Activated CD4-positive, alpha-beta T cell treated with anti-CD3 and anti-CD28 coated beads, Interleukin-2, Interleukin-4, amounts not matched to agents 100 ng/mL and 50 ng/mL, durations not matched to agents 16 hours and 8 hours (primary cell): ENCODE measurements around the gene IPO9.
"Not testable (repeated sequence)": the region's sequence is repeated elsewhere in the genome, so short reads cannot be mapped to it uniquely, and the experiment has no call there.

Source experiments
- DNase-seq: peaks from one replicate; pipeline ENCODE4 v3.0.0-alpha.2; 2020; ENCODE audit warnings: low spot score

IPO9 gene

DNA sequence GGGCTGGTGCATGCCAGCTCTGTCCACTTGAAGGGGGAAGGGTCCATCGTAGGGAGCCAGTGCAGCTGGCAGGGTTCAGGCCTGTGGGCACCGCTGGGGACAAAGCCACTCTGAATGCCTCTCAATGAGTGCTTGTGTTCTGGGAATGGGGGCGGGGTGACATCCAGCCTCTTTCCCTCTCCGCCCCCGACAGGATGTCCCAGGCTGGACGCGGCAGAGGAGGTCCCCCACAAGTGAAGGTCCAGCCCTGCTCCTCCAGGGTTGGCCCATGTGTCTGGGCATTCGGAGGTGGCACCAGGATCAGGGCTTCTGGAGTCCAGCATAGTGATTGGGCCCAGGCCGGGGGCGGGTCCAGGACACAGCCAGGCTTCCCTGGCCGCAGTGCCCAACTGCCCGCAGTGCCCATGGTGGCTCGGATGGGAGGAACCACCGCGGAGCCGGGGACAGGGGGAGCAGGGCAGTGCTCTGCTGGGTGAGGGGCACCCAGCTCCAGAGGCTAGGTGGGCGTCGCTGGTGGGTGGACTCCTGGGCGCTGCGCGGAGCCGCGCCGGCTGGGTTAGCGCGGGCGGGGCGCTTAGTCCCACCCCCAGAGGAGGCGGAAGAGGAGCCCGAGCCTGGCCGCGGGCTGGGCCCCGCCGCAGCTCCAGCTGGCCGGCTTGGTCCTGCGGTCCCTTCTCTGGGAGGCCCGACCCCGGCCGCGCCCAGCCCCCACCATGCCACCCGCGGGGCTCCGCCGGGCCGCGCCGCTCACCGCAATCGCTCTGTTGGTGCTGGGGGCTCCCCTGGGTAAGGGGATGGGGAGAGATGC, 59.5 kb downstream of the IPO9 start, which contains the start of gene SHISA4:
SHISA4 (plus strand) TSS at position 617 of the 808 bp plus-strand sequence; CDS start at position 714, 97 bp downstream.
- no peak for DNase-seq

DNA sequence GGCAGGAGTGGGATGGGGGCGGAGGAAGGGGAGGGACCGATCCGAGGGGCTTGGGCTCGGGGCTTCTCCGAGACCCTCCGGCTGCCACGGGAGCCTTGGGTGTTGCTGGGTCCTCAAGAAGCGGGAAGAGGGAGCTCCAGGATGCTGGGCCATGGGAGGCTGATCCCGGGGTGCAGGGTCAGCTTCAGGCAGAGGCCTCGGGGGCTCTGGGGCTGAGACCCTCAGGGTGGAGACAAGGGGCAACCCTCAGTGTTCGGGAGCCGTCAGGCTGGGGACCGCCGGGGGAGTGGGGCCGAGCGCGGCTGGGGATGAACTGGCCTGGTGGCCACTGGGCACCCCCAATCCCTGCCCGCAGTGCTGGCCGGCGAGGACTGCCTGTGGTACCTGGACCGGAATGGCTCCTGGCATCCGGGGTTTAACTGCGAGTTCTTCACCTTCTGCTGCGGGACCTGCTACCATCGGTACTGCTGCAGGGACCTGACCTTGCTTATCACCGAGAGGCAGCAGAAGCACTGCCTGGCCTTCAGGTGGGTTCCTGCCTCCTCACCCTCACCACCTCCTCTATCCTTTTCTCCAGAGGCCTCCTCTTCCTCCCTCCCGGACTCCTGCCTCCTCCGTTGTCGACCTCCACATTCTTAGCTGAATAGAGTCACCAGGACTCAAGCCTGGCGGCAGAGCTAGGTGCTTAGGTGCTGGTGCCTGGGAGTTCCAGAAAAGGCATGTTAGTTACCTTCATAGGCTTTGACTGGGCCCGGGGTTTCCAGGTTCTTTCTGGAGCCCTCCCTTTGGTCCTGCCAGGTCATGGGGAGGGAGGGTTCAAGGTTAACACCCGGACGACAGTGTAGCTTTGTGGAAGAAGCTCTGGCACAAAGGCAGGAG, 60.4 kb downstream of the IPO9 start:
- DNase-seq: no peak

DNA sequence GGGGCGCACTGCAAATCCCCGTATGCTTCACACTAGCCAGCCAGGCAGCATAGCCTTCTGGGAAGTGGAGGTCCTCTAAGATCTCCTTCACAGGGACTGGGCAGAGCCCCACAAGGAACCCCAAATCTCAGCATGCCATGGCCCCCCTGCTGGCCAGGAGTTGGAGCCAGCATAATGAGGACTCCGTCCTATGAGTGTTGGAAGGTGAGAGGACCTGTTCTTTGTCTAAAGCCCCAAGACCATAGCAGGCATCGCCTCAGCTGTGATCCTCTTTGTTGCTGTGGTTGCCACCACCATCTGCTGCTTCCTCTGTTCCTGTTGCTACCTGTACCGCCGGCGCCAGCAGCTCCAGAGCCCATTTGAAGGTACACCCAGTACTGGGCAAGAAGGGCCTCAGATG, 61.3 kb downstream of the IPO9 start:
- no peak for DNase-seq

DNA sequence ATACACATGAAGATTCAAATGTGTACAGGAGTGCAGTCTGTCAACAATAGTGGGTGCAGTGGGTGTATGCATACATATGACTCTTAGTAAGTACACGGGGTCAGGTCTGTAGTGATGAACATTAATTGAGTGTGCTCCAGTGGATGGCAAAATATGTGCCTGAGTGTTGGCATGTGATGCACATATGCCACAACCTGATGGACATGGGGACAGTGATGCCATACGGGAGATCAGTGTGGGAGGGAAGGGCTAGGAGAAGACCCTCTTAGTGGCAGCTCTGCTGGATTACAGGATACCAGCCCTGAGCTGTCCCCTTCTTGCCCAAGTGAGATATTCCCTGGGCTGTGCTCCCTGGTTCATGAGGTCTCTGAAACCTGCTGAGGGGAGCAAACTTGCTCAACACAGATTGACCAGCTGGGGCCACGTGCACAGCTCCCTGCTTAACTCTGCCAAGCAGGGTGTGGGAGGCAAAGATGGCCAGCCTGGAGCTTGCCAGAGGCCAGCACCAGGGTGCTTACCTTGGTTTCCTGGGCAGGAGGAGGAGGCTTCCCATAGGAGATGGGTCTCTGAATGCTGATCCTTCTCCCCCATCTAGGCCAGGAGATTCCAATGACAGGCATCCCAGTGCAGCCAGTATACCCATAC, 62.0 kb downstream of the IPO9 start:
- no peak for DNase-seq

DNA sequence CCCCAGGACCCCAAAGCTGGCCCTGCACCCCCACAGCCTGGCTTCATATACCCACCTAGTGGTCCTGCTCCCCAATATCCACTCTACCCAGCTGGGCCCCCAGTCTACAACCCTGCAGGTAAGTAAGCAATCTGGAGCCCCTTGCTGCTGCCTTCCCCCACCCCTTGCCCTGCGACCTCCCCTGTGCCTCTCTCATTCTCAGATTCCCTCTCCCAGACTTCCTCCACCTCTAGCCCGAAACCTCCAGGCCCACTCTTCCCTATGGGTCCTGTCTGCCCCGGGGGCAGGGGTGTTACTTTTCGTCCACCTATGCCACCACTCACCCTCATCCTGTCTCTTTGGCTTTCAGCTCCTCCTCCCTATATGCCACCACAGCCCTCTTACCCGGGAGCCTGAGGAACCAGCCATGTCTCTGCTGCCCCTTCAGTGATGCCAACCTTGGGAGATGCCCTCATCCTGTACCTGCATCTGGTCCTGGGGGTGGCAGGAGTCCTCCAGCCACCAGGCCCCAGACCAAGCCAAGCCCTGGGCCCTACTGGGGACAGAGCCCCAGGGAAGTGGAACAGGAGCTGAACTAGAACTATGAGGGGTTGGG, 62.6 kb downstream of the IPO9 start:
- no peak for DNase-seq

DNA sequence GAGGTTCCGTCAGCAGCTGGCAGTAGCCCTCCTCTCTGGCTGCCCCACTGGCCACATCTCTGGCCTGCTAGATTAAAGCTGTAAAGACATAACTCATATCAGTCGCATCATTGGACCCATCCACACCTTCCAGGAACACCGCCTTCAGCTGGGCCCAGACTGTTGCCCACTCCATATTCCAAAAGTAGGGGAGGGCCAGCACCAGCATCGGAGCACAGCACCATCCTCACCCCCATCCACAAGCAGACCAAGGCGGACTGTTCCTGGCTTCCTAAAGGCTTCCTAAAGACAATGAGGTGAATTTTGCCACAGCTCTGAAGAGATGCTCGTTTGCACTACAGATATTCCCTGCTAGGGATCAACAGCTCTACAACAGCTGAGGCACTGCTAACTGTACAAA, 63.3 kb downstream of the IPO9 start:
- DNase-seq: no peak

DNA sequence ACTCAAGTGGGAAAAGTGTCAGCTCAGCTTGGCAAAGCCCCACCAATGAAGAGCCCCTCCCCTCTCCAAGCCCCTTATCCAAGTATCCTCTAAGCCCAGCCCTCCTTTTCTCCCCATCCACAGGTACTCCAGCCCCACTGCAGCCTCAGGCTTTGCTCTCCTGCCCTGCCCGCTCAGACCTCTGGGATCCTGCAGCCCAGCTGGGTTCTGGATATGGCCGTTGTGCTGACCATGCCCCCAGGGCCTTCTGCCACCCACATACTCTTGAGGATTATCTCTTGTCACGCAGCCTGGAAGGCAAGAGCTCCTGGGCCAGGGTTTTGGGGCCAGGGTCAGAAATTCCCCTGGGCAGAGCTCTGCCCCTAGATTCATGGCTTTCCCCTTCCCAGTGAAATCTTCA, 64.5 kb downstream of the IPO9 start:
- DNase-seq: no peak

DNA sequence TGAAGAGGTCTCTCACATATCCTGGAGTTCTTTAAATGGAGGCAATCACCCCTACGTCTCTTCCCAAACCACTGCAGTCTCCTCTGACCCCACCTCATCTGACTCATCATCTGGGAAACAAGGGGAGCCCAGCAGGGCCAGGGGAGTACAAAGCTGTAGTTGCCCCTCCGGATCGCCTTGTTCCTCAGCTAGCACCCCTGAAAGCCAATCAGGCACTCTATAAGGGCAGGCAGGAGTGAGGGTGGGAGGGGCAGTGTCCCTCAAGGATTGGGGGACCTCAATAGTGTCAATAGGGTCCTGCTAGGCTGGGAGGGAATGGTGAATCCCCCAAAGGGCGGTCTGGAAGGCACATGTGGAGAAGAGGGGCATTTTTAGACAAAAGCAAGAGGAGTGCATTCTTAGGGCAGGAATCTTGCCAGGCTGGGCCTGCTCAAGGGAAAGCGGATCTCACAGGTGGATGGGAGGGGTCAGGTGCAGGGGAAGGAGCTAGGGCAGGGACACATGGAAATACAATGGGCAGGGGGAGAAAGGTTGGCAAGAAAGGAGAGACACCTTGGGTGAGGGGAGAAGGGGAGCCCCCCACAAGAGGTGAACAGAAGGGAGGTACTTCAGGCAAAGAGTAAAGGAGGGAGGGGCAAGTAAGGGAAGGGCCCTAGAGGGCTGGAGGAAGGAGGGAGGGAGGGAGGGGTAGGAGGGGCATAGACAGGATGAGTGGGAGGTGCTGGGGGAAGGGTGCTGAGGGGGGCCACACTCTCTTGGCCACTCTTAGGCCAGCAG, 65.6 kb downstream of the IPO9 start:
- no peak for DNase-seq

DNA sequence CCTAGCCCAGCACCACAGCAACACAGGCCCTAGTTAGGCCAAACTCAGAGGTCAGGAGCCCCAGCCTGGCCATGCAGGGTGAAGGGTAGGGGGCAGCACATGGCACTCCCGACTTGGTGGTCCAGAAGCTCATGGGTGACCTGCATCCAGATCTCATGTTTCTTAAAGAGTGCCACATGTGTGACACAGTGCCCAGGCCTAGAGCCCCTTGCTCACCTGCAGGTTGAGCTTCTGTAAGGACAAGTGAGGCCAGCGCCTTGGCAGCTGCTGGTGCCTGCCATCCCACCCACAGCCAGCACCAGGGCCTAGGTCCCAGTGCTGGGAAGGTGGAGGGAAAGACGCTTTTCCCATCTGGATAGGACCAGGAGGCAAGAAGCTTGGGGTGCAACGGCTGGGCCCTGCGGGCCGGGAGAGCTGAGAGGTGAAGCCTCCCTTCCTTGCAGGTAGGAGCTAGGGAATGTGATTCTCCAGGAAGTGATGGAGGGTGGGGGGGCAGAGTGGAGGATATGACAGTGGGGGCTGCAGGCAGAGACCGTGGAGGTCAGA, 66.2 kb downstream of the IPO9 start:
- DNase-seq: no peak

DNA sequence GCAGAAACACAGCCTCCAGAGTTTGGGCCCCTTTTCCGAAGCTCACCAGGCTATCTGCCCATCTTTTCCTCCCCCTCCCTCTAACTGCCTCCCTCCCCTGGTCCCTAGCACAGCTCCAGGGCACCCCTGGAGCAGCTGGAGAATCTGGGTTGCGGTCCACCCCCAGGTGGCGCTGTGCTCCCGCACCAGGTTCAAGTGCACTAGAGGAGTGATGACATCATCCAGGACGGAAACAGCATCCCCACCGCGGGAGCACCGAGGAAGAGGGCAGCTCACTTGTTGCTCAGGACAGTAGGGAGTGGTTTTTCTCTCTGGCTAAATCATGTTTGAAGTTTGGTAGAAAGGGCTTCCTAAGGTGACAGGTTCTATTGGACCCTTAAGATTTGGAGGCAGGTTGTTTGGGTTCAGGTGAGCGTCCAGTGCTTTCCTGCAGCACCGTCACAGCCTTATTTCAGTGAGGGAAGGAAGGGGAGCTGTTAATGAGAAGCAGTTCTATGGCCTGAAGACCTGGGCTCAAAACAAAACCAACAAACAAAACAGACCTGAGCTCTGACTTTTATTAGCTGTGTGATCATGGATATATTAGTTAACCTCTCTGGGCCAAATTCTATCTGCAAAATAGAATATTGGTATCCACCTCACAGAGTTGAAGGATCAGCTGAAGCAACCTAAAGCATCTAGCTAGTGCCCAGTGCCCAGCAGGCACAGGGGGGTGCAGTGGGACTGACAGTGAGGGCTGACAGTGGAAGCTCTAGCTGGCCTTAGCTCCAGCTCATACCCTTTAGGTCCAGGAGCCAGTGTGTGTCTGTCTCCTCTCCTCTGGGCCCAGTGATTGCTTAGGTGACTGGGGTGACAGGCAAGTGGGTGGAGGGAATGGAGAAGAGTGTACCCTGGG, 67.2 kb downstream of the IPO9 start:
- peak; percentile 89 for DNase-seq

DNA sequence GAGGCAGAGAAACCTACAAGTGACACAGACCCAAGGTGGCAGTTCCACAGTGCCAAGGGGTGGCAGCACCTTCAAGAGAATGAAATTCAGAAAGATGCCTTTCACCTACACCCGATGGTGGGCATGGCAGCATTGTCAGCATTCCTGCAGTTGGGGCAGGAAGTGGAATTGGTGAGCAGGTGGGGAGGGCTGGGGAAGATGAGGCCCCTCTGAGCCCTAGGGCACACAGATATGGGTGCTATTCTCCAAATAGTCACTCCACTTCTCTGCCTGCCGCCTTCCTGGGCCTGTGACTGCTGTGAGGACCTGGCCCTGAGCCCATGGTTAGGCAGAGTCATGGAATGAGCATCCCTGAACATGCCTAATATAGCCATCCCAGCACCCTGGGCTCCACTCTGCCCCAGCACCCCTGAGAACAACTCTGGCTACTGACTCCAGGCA, 68.0 kb downstream of the IPO9 start:
- DNase-seq: no peak

DNA sequence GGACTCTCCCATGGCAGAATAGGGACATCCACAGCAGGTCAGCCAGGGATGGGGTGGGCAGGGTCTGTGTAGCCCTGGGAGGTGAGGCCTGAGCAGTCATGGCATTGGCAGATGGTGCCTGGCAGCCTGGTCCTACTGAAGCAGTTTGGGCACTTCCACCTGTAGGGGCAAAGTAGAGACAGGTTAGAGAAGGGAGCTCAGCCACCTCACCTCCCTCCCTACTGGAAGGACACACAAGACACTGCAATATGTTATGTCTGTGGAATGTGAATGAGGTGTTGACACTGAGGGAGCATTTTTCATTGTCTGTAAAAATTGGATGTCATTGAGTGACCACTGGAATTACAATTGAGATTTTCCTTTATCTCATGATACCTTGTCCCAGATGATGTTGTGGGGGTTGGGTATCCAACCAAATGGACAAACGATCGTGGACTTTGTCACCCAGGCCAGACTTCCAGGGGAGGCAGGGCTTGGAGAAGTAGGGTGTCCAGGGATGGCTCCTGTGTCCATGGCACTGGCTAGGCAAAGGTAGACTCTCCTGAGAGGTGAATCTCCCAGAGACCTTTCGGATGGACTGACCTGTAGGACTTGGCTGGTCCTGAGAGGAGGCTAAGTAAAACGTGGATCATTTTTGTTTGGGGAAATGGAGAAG, 69.4 kb downstream of the IPO9 start:
- no peak for DNase-seq

DNA sequence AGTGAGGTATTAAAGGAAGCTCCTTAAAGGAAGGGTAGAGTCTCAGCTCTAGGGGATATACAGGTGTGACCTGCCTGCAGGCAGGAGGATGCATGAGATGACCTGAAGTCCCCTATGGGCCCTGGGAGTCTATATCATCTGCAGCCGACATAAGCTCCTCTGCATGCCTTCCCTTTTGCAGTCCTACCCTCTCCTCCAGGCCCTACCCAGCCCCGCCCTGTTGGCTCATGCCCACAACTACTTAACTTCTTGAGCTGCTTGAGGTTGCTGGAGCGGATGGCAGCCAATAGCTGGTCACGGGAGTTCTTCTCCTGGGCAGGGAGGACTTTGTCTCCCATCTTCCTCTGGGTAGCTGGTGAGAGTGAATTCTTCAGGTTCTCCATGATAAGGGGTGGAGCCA, 70.0 kb downstream of the IPO9 start:
- DNase-seq: no peak

DNA sequence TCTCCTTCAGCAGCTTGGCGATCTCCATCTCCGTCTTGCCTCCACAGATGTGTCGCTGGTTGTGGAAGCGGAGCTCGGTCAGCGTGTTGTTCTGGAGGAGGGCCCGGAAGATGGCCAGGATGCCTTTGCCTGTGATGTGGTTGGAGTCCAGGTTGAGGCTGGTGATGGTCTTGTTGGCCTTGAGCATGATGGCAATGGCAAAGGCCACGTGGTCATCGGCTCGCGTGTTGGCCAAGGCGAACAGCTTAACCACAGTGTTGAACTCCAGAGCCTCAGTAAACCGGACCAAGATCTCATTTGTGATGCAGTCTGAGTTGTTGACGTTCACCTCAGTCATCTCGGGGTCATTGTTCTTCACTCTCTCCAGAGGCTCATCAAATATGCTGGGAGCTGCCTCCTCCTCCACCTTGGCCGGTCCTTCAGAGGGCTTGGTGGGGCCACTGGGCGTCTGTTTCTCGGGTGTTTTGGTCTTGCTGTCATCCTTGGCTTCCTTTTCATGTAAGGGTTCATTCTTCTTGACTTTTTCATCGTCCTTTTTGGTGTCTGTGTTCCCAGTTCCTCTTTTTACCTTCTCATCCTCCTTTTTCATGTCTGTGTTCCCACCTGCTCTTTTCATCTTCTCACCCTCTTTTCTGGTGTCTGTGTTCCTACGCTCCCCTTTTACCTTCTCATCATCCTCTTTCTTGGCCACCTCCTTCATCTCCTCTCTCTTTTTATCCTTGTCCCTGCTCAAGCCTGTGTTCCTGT, 70.9 kb downstream of the IPO9 start:
- no peak for DNase-seq

DNA sequence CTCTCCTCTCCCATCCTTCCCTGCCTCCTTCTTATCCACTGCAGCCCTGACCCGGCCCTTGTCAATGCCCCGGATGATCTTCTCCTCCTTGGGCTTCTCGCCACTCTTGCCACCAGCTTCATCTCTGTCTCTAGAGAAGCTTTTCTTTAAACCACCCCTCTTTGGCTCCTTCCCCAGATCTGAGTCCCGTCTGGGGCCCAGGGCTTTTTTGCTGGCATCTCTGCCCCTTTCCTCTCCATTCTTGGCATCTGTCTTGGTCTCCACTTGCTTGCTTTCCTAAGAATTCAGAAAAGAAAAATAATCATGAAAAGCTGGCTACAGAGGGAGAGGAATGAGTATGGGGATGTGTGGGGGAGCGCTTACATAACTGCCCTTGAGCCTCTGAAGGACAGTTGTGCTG, 71.5 kb downstream of the IPO9 start:
- no peak for DNase-seq

DNA sequence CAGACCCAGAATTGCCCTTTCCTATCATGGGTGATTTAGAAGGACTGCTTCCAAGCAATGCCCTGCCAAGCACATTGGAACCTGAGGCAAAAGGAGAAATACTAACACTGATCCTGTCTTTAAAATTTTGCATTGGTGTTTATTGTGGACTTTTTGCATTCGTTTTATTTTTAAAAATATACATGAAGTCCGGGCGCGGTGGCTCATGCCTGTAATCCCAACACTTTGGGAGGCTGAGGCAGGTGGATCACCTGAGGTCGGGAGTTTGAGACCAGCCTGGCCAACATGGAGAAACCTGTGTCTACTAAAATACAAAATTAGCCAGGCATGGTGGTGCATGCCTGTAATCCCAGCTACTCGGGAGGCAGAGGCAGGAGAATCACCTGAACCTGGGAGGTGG, 72.1 kb downstream of the IPO9 start:
- not testable (repeated sequence) for DNase-seq

DNA sequence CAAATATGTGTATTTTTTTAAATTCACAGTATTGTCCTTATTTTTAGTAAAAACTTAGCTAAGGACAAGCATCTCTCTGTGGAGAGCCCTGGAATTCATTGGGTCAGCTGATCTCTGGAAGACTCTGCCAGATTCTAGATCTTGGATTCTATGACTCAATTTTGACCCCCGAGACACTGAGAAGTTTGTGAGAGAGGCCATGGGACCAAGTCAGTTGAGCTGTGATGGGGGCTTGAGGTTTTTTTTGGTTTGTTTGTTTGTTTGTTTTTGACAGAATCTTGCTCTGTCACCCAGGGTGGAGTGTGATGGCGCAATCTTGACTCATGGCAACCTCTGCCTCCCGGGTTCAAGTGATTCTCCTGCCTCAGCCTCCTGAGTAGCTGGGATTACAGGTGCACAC, 73.2 kb downstream of the IPO9 start:
- no peak for DNase-seq

DNA sequence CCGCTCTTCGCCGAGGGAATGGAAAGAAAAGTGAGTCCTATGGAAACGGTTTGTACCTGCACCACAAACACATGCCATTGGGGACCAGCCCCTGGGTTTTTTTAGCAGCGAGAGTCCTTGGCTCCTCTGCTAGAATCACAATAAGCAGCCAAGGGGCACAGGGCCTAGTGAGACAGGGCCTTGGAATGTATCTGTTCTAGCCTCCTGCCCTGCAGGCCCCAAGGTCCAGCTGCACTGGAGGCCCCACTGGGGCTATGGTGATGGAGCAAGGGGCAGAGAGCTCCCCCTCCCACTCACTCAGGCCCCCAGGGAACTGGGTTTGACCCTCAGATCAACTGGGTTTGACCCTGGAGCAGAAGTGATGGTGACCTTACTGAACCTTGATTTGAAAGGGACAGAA, 74.2 kb downstream of the IPO9 start:
- DNase-seq: no peak

DNA sequence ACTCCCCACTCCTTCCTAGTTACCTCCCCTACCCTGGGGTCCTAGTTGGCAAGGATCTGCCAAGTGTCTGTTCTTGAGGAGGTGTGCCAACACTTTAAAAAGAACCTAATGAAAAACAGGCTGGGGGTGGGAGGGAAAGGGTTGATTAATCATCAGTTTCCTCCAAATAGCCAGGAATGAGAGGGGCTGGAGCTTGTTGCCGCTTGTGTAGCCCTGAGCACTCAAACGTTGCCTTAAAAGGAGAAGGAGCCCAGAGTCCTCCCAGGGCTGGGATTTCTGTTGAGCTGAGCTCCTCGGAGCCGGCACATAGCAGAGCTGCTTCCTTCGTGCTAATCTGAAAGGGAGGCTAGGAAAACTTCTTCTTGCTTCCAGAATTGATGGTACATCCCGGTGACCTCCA, 75.6 kb downstream of the IPO9 start:
- no peak for DNase-seq
